Dedifferentiated amniotic fluid mesenchymal stem cell (primary cell): ENCODE results near the gene AATF.

Experiments
- DNase-seq: peaks from one replicate; pipeline ENCODE4 v3.0.0-alpha.2; 2016; ENCODE audit errors: extremely low spot score

The AATF gene

DNA sequence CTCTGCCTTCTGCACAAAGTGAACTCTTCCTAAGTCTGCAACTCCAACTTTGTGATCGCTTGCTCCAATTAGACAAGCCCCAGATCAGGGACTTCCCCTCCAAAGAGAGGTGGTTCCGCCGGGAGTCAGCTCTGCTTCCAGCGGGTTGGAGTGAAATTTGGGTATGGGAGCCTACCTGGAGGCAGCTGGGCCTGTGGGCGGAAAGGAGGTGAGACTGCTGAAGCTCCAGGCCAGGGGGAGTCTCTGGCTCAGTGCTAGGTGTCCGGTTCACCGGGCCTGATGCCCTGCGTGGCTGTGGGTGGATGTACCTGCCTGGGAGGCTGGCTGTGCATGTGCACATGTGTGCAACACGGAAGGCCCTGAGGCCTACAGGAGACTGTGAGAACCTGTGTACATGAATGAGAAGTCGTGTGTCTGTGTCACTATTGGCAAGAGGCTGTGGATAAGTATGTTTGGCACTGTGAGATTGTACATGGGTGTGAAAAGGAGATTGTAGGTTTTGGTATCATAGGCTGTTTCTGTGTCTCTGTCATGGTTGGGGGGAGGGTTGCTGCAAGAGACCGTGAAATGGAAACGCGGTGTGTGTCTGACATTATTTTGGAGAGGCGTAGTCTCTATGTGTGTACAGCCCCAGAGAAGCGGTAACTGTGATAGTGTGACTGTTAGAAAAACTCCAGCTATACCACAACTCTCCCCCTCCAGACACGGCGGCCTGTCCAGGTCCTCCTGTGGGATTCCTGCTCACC is 7.3 kb upstream of the AATF start:
- DNase-seq: no peak

GRCh38 chr17:36942019-36942599 is 6.6 kb upstream of the AATF start:
- DNase-seq: no peak

DNA sequence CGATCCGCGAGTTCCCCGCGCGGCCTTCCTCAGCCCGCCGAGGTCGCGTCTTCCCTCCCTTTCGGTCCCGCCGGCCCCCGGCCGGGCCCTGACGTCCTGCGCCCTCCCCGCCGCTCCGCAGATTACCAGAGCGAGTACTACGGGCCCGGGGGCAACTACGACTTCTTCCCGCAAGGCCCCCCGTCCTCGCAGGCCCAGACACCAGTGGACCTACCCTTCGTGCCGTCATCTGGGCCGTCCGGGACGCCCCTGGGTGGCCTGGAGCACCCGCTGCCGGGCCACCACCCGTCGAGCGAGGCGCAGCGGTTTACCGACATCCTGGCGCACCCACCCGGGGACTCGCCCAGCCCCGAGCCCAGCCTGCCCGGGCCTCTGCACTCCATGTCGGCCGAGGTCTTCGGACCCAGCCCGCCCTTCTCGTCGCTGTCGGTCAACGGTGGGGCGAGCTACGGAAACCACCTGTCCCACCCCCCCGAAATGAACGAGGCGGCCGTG is 6.1 kb upstream of the AATF start:
- DNase-seq: no peak

DNA sequence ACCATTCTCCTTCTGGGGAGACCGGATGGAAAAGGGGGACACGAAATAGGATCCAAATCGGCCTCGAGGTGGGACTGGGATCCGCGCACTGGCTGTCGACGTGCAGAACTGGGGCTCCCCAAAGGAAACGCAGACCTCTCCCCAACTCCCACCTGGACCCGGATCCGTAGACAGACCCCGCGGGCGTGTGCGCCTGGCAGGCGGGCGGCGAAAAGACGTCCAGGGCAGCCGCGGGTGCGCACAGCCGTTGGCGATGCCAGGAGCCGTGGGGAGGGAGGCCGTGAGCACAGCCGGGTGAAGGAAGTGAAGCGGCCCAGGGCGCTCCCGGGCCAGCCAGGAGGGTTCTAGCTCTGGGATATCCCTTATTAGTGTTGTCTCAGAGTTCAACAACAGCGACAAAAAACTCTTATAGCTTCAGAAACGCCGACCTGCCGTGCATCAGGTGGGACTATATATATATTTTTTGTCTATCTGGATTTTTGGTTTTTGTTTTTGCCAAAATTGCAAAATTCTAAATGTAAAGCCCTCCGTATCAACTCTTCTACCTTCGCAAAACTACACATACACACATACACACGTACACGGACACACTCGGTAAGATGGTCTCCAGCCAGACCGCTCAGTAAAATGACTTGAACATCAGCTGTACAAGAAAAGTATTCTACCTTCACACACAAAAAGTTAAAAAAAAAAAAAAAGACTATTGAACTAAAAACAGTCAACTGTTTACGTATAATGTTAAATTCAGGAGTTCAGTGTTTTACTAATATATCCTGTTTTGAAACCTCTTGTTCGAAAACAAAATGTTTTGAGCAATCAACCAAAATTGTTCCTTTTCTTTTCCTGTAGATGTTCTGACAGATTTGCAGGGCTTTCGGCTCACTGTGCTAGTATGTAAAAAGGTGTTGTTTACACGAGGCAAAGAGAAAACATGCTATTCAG is 5.2 kb upstream of the AATF start:
- no peak for DNase-seq

DNA sequence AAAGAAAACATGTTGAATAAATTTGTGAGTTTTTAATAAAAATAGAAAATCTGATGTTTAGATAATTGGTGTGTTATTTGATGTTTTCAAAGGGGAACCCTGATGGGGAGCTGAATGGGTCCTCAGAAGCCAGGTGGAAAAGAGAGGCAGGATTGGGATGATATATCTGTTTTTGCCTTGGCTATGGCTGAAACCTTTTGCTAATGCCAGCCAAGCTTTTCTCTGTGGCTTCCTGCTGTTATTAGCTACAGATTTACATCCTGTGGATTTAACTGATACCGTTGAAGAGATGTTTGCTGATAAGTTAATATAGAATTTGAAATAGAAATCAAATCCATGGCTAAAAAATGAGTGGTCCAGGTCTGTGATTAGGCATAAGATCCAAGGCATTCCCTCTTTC is 4.2 kb upstream of the AATF start:
- DNase-seq: no peak

DNA sequence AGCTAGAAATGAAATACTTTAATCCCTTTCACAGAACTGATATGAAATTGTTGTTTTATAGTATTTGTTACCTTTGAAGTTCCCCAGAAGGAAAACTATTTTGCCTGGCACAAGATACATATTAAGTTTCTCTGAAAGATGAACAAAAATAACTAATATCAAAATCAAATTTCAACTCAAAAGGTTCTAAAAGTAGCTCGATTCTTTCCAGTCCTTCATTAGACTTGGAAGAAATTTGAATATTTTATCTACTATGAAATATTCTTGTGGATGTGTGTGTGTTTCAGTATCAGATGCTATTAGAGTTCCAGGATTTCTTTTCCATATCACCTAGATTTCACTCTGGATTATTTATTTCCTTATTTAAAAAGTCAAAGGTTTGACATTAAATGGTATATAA is 3.6 kb upstream of the AATF start:
- no peak for DNase-seq

DNA sequence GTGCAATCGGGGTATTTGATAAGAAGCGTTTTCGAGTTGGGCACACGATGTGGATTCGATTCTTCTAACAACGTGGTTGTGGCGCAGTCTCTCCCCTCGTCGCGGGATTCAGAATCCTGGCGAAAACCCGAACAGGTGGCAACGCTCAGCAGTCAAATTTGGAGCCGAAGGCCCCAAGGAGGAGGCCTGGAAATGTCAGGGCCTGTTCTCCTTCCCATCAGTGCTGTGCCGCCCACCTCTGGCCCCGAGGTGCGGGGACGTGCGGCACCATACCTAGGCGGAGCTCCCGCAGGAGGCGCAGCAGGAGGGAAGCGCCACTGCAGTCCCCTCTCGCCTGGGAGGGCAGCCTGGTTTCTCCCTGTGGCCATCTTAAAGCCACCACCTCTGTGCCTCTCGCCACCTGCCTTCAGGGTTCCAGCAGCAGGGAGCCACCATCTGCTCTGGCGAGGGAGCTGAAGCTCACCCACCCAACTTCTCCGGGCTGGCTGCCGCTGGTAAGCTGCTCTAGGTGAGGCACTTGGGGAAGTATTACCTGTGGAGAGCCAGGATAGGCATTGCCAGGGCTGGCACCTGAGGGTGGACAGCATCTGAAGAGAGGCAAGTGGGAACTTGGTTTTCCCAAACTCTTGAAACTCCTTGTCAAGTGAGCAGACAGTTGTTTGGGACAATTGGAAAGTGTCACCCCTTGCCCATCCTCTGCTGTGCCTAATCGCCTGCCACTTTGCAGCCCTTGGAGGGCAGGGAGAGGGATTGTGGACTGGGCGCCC is 2.6 kb upstream of the AATF start:
- no peak for DNase-seq

DNA sequence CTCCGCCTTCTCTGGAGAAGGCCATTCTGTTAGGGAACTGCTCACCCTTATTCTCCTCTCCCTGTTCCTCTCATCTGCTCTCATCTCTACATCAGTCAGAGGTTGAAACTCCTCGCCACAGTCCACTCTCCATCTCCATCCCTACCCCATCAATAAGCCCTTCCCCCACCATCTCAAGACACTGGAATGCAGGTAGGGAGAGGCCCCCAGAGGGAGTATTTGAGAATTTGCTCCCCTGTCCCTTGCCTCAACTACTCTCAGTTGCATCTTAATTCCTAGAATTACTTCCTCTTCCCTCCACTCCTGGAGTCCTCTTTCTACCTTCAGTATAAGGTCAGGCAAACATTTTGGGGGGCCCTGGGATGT is 2.0 kb upstream of the AATF start:
- no peak for DNase-seq

- DNase-seq: no peak
Measured at GRCh38 chr17:36947922-36948716, 635 bp upstream of the AATF start.

DNA sequence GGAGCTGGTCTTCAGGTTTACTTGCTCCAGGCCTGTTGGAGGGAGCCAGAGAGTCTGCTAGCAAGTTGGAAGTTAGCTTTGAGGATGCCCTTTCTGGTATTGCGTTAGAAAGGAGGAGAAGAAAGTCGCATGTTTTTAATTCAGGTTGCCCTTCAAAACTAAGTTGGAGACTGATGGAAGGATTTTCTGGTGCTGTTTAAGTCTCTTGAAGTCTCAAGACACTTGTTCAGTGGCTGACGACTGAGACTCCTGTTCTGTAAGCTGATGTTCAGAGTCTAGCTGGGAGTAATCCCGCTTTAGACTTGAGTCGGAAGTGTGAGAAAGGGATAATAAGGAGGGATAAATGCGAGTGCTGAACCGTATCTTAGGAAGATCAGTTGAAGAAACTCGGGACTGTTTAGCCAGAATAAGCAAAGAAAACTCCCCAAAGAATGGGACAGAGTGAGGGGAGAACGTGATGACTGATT is 740 bp downstream of the AATF start:
- DNase-seq: peak; percentile 46

DNA sequence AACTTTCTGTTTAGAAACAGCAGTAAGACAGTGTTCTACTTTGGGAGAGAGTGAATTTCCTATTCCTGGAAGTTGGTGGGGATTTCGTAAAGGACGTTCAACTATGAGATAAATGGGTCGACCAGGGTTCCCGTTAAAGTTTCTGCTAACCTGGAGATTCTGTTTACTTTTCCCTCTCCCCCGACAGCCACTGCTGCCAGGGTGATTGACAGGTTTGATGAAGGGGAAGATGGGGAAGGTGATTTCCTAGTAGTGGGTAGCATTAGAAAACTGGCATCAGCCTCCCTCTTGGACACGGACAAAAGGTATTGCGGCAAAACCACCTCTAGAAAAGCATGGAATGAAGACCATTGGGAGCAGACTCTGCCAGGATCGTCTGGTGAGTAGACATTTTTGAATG is 1.3 kb downstream of the AATF start:
- DNase-seq: no peak

DNA sequence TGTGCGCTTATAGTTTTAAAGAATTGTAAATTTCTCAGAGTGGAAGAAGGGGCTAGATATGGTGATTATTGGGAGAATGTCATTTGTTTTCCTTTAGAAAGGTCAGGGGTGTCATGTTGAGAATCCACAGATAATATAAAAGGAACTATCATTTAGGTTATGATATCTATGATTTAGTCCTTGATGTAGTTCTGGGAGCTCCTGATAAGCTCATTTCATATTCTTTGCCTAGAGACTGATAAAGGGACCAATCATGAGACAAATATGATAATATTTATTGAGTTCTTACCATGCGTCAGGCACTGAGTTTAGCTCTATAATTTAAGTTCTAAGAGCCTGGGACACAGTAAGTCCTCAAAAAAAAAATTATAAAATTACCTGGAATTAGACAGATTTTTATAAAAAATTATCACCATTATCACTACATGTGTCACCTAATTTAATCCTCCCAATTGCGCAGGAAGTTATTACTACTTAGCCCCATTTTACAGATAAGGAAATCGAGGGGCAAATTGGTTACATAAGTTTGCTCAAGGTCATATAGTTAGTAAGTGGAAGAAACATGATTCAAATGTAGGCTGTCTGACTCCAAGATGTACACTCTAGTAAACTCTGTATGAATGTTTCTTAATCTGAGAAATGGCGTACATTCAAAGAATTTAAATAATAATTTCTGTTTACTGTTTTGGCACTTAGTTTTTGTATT is 2.5 kb downstream of the AATF start:
- no peak for DNase-seq

- DNase-seq: no peak
Measured at GRCh38 chr17:36971508-36971907, 22.8 kb downstream of the AATF start.

GRCh38 chr17:36972186-36972700 is 23.5 kb downstream of the AATF start:
- no peak for DNase-seq

DNA sequence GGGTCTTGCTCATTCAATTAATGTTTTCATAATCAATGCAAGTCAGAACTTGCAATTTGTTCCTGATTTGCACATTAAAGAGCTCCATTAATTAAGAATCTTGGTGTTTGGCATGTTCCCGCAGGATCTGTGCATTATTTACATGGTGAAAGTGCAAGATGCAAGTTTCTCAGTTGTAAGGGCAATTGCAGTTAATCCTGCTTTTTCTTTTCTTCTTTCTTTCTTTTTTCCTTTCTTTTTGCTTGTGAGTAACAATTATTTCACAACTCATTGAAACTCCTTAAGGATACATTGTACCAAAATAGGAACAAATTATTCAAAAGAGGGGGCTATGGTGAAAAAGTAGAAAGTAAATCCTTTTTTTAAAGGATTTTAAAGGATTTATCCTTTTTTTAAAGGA is 24.2 kb downstream of the AATF start:
- DNase-seq: no peak

- no peak for DNase-seq
Measured at GRCh38 chr17:36975922-36976515, 27.3 kb downstream of the AATF start.

- no peak for DNase-seq
Measured at GRCh38 chr17:36977066-36977465, 28.3 kb downstream of the AATF start.

DNA sequence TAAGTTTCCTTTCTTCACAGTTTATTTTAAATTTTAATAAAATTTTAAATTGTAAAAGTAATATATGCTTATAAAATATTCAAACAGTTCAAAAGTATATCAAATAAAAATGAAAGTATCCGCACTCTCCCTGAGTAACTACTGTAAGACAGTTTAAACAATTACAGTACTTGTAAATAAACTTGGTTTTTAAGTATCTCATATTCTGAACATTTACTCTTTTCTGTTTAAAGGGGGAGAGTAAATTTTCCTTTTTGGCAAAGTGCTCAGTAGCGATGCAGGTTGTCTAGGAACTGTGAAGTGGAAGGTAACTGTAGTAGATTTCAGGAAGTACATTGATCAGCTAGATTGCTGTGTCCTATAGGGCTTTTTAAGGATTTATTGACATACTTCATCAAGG is 28.8 kb downstream of the AATF start:
- no peak for DNase-seq

- DNase-seq: no peak
Measured at GRCh38 chr17:36978810-36979564, 30.2 kb downstream of the AATF start.
